Glomerular visceral epithelial cell (primary cell): Measurements from ENCODE around the gene ROBO1.

Experiments
- DNase-seq: peaks from one replicate; pipeline ENCODE4 v3.0.0-alpha.2; 2016; ENCODE audit errors: extremely low spot score

Gene ROBO1

DNA sequence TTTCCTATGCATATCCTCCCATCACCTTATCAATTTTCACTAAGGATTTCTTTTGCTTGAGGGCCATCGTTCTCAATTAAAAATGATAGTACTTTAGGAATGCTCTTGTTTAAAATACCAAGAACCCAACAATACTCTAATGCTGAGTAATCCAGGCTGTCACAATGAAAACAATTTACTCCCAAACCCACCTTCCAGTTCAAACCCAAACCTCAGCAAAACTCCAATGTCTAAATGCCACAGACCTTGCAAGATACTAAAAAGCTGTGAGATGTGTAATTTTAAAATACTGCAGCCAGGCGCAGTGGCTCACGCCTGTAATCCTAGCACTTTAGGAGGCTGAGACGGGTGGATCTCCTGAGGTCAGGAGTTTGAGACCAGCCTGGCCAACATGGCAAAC, 889.8 kb downstream of the ROBO1 start:
- no peak for DNase-seq

DNA sequence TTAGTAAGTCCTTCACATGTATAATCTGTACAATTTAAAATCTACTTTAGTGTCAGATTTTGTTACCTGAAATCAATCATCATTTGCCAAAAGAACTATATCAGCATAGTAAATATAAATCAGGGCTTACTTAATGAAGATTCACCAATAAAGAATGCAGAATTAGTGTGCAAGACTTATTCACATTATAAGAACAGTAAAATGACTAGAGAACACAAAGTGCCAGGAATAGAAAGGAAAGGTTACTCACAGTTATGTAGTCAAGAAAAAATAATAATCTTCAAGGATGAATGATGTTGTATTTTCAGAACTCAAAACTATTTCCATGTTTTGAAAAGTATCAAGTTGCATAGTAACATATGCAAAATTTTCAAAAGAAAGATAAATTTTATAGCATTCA, 891.9 kb downstream of the ROBO1 start:
- no peak for DNase-seq

DNA sequence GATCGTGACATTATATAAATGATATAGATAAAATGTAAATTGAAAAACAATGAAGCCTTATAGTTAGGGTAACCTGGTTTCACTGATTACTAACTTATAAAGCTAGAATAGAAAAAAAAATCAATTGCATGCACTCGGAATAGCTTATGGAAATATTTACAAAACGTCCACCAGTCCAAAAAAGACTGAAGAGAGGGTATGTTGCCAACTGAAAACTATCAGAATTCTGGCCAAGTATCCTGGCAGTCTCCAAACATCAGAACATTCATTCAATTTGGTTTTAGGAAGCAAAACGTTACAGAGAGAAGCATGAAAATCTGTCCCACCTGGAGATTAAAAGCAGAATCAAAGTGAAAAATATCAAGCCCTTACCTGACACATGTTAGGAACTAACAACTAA, 892.4 kb downstream of the ROBO1 start:
- no peak for DNase-seq

DNA sequence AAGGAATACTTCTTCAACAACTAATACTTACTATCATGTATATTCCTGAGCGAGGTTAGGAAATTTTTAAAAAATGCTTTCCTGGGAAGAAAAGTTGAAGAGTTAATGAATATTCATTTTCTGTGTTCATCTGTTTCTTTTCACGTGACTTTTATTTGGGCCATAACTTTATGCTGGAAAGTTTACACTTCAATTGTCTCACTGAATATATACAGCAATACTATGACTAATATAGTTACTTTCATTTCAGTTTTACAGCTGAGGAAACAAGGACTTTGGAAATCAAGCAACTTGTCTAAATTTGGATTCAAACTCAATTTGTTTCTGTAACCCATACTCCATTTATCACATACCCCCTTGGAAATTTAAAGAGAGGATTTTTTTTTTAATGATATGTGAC, 894.2 kb downstream of the ROBO1 start:
- DNase-seq, result no peak

DNA sequence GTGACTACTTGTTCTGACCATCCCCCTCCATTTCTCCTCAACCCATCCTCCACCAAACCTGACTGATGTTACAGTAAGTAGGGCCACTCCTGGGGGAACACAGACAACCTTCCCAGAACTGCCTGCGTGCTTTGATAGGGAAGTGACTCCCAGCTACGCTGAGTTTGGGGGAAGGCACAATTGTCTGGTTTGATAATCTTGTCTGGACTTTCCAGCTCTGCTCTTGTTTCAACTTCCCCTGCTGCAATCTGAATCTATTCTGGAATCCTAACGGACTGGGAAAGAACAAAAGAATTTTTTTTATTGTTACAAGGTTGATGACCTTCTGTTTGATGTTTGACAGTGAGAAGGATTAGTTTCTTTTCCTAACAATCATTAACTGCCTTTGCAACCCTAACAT, 895.6 kb downstream of the ROBO1 start:
- DNase-seq, result peak; percentile 27

DNA sequence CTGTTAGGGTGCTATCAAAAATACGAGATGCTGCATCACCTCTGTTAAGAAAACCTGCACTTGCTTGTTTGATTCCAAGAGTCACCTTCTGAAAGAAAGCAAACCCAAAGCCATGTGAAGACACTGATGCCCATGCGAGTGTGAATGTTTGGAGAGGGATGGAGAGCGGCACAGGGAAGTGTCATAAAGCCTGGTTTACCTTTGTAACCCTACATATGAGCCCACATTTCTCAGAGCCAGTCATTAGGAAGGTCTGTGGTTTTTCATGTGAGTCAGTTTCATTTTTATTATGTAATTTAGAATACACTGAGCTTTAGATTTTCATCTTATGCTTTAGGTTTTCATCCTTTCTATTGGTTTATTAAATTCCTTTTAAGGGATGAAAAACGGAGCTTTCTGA, 896.8 kb downstream of the ROBO1 start:
- peak; percentile 36 for DNase-seq

DNA sequence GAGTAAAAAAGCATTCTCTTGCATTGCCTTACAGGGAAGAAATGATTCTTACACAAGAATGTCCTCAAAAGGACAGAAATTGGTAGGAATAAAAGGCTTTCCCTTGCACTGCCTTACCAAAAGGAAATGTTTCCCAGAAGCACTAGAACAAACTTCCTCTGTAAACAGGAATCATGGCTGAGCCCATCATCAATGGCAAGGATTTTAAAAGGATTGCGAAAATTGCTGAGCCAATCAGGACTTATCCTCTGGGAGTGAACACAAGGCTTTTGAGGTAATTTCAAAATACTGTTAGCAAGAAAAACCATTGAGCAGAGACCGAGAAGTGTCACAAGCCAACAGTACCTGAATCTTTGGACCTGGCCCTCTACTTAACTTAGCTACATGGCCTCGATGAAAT, 897.3 kb downstream of the ROBO1 start:
- no peak for DNase-seq

DNA sequence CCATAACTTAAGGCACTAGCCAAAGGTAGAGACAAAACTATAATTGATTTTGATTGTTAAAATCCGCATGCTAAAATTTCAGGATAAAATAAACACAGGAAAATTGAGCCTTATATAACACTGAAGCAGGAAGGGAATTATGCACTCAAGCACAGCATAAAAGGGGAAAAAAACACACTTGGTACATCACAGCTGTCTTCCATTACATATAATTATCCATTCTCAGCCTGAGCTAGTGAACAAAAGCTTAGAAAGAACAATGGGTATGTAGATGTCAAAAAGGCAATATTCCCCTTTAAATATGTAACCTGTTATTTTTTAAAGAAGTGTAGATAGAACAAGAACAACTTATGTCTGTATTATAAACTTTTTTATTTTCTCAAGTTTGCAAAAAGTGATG, 899.2 kb downstream of the ROBO1 start:
- no peak for DNase-seq

DNA sequence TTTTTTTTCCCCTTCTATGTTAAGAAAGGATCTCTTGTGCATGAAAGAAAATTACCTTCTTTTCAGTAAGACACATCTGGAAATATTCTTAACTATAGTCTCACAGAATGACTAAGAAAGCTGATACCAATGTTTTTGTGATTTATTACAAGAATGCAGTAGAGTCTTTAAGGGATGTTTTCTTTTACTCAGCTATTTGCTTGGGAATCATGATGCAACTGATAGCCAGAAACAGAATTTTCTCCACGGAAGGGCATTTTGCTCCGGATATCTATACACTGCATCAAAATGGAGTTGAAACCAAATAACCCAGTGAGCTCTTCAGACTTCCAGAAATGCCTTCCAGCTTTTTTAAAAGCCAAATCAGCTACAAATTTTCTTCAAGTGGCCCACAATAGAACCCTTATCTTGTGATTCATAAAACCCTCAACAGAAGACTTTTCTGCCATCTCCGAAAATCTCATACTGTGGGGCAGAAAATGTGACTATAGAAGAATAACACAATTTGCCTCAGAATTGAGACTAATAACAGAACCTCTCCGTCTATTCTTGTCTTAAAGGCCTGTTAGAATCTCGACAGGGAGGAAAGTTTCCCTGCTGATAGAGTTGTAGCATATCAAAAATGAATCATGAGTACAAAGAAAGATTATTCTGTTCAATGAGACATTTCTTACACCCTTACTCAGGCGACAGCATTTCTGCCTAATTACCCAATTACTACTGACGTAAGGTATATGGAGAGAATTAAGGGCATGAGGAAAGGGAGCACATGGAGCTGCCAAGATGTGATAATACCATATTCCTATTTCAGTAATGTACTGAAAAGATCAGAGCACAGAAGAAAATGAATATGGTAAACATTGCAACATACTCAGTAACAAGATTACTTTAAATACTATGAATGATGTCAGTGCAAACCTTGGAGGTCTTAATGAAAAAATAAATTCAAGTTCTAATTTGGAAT, 900.1 kb downstream of the ROBO1 start:
- DNase-seq, result no peak

DNA sequence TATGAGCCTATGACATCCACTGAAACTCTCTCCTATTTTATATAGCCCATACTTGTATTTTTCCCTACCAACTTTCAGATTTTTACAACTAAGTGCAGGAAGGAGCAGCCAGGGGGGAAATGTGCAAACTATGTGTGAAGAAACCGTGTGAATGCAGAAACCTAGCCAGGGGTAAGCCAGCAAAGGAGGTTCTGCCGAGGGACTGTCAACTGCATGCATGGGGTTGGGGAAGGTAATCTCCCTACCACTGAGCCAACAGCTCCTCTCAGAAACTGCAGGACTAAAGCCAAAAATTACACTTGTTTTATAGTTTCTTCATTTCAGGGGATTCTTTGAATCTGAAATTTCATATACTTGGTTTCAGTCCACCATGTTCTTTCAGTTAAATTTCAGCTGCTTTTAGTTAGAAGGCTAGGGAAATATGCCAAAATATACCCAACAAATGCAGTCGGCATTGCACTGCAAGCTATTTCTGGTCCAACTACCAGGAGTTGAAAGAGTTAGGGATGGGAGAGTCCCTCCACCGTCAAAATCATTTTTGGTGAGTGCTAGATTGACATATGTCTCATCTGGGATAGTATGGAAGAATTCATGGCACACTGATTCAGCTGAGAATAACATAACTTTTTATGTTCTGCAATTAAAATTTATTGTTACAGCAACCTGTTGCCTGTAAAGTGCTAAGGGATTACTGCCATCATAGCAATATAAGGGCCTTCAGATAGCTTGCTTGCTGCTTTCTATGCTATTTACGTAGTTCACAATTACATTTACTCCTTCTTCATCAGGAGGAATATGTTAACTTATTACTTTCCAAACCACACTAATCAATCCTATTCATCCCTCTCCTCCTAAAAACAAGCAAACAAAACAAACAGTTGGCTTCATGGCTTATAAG, 904.2 kb downstream of the ROBO1 start:
- no peak for DNase-seq

DNA sequence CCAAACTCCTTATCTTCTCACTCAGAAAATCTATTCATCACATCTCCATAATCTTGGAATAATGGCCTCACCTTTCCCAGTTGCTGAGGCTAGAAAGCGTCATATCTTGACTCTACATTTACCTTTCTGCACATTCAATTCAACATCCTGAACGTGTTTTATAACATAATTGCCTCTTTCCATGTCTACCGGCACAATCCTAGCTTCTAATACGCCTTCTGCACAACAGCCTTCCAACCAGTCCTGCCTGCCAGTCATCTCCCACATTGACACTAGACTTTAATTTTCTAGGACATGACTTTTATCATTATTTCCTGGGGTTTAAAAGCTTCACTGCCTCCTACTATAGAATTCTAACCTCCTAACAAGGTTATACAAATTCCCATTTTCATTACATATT, 906.6 kb downstream of the ROBO1 start:
- no peak for DNase-seq

DNA sequence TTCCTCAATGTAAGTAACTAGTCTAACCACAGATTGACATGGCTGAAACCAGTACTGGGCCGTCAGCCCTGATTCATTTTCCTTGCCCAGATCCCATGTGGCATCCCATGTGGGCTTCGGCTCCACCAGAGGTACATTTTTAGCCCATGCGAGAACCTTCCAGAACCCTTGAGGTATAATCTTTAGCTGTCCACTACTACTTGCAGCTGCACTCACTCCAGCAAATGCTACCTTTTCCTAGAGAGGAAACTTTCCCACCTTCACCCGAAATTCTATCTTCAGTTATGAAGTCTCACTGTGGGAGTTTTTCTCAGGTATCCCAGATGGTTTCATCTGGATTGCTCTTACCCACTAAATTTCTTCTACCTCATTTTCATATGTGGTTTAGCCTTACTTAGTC, 907.2 kb downstream of the ROBO1 start:
- DNase-seq, result no peak

DNA sequence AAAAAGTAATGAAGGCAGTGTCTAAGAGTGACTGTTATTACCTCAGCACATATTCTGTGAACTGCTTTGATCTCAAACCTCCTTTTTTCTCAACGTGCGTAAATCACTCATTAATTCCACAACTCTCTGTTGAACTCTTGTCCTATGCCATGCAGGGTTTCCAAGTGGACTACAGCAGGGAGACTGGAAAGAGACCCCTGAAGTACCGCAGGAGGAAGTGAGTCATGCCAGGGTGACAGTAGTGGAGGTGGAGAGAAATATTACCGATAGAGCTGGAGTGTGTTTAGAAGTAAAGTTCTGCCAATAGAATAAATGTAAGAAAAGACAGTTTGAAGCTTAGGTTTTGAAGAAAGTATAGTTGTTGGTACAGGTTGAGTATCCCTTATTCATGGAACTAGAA, 908.9 kb downstream of the ROBO1 start:
- DNase-seq, result no peak

DNA sequence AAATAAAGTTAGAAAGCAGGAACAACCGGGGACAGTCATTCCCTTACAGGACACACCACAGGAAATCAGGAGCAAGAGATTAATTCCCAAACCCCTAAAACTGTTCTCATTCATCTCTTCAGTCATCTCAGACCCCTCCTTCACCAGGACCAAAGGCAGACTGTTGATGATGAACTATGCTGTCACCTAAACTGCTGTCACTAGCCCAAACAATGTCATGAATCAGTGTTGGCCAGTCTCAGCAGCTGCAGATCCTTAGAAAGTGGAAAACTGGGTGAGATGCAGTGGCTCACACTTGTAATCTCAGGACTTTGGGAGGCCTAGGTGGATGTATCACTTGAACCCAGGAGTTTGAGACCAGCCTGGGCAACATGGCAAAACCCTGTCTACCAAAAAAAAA, 909.6 kb downstream of the ROBO1 start:
- DNase-seq, result no peak

DNA sequence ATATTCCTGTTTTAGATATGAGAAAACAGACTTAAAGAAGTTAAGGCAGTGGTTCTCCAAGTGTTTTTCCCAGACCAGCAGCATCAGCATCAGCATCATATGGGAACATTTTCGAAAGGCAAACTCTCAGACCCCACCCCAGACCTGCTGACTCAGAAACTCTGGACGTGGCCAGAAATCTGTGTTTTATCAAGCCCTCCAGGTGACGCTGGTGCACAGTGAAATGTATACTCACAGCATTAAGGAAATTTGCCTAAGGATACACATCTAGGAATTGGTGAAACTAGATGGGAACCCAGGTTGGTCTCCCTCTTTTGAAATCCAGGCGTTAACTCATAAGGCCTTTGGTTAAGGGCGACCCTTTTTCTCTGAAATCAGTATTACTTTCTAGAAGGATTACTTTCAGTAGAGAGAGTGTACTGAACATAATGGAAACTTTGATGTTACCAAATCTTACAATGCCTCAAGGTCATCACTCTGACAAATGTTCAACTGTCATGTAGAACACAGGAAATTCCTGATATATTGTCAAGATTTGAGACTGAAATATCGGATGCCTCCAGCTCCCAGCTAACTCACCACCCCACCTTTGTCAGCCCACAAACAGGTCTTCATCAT, 910.2 kb downstream of the ROBO1 start:
- DNase-seq, result no peak

DNA sequence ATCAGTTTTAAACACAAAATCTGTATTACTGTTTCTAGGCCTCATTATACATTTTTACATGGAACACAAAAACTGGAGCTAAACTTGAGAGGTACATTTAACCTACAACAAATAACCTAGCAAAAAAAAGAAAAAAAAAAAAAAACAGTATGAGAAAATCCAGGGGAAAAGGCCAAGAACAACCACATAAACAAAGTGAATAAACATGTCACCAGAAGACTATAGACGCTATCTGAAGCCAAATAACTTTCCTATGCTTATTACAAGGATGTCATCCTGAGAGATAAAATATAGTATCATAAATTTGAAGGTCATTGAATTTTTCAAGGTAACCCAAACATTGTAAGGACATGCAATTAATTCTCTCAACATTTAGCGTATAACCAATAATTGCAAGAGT, 911.6 kb downstream of the ROBO1 start:
- DNase-seq, result no peak

DNA sequence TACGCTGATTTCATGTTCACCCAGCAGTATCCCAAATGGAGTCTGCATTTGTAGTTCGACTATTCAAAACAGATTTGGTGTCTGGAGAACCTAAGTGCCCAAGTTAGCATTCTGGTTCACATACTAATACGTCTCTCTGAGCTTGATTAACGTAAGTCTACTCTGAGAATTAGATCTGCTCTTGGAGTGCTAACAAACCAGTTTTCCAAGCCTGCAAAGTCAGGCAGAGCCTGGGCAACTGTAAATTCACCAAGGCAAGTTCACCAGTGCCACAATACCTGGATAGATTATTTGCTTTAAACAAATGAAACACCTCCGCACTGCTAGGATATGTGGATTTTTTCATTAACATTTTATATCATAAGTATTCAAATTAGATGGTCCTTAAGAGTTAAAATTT, 912.6 kb downstream of the ROBO1 start:
- no peak for DNase-seq

DNA sequence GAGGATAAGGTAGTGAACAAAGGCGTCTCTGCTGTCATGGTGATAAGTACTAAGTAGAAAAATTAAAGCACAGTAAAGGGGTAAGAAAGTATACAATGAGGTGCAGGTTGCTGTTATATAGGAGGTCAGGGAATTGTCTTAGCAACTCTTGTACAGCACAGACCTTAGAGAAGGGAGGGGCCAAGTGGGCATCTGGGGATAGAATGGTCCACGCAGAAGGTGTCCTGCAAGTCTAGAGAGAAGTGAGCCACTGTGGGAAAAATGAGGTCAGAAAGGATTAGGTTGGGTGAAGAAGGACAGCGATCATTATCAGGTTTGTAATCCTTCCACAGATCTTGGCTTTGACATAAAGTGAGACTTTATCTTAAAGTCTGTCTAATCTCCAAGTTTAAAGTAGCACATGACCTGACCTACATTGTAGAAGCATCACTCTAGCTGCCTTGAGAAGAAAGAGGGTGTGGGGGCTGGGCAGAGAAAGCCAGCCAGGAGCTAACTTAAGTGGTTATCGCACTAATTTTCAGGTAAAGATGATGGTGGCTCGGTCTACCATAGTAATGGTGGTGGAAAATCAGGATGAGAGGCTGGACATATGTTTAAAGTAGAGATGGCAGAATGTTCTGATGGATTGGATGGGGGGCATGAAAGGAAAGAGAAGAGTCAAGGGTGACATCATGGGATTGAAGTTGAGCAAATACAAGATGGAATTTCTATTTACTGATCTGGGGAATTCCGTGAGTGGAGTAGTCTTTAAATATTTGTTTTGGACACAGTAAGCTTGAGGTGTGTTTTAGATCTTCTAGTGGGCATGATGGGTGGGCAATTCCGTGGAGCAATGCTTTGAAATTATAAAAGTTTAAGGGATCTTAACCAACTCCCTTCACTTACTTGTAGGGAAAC, 919.2 kb downstream of the ROBO1 start:
- DNase-seq, result no peak

DNA sequence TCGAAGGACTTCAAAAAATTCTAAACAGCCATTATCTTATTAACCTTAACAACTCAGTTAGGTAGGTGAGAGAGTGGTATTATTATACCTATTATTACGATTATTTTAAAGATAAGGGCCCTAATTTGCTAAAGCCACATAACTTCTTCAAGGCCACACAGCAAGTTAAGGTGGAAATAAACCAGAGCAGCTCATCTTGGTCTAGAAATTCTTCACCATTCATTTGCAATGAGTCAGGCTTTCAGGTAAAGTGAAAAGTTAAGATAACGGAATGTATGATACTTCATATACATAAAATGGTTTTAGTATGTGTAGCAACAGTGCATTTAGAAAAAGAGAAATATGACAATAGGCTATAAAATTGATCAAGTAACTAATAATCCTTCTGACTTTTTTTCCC, 920.2 kb downstream of the ROBO1 start:
- DNase-seq, result no peak

DNA sequence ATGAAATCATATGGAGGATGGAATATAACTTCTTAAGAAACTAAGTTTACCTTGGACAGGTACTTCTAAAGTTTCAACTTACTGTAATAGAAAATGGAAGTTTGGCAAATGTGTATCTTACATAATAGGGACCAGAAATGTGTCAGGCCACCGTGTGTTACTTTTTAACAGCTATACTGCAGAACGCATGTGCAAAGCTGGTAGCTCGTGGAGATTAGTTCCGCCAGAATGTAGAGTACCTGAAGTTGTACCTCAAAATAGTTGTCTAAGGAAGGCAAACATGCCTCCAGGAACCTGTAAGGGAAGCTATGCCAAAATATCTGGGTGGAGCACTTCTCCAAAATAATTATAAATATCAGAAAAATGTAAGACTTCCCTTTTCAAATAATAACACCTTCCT, 920.6 kb downstream of the ROBO1 start:
- no peak for DNase-seq

DNA sequence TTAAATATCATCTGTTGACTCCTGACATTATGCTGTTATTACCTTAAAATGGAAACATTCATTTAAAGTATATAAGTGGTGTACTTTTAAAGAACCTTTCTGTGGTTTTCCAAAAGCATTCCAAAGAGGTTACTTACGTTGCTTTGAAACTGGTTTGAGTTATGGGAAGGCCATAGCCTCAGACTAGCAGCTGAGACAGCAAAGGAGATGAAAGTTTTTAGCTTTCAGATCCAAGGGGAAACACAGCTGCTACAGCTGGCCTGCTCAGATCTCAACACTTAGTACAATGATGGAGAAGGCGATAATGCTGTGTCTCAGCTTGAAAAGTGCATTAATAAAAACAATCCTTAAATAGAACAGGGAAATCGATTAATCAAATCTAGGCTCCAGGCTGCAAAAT, 921.1 kb downstream of the ROBO1 start:
- DNase-seq, result peak; percentile 17
